Adrenal gland (tissue), 12 donors: Measurements from ENCODE around the gene SETBP1. TPM values are rescaled to one million over a fixed set of nuclear protein-coding genes. Genes with fewer than 3 reads are reported as not detected.

Experiments
- DNase-seq, 7 donors: peaks; one replicate each; pipeline ENCODE4 v3.0.0-alpha.2; 2019 to 2020
- H3K27ac ChIP-seq, 5 donors: fragments of 200-600 bp; sonication (generic) in 4 of 5; 1 replicate in 3 of 5; 2 replicates in 2 of 5; pipeline versions ENCODE4 v1.5.1 to v1.8.0; 2016 to 2020; ENCODE audit warnings: mild to moderate bottlenecking in 1 of 5
- H3K27me3 ChIP-seq: fragments of 200-600 bp; 2 replicates; pipeline ENCODE4 v1.8.0; 2021
- H3K36me3 ChIP-seq, 2 donors: fragments of 200-600 bp; replicated peaks in 1 of 2; 1 replicate in 1 of 2; 2 replicates in 1 of 2; pipeline versions ENCODE4 v1.5.1 to v1.8.0; 2018 to 2022
- H3K4me1 ChIP-seq, 2 donors: fragments of 200-600 bp; replicated peaks in 1 of 2; 1 replicate in 1 of 2; 2 replicates in 1 of 2; pipeline versions ENCODE4 v1.5.1 to v1.8.0; 2018 to 2021
- H3K4me3 ChIP-seq, 4 donors: fragments of 200-600 bp; sonication (generic) in 3 of 4; one replicate each; pipeline ENCODE4 v1.5.1; 2016 to 2018
- H3K9me3 ChIP-seq, 3 donors: fragments of 200-600 bp; sonication (generic) in 1 of 3; replicated peaks in 1 of 3; 1 replicate in 2 of 3; 2 replicates in 1 of 3; pipeline versions ENCODE4 v1.5.1 to v1.8.0; 2016 to 2021
- CTCF ChIP-seq, 6 experiments: fragments of 450-650 bp in 4 of 6; fragments of 200-600 bp in 2 of 6; sonication (generic) in 1 of 6; IDR thresholded peaks; 1 replicate in 5 of 6; 2 replicates in 1 of 6; pipeline versions ENCODE4 v1.5.1 to v1.8.0; 2016 to 2021; ENCODE audit warnings: antibody characterized with exemption in 6 of 6, mild to moderate bottlenecking in 2 of 6, moderate library complexity in 1 of 6
- POLR2A ChIP-seq, 2 donors: fragments of 450-650 bp; IDR thresholded peaks; one replicate each; pipeline ENCODE4 v1.6.1; 2017; ENCODE audit warnings: antibody characterized with exemption in 2 of 2, mild to moderate bottlenecking in 2 of 2, moderate library complexity in 1 of 2
- WGBS, 4 donors: extraction: QIAGEN DNeasy Blood & Tissue Kit in 2 of 4; methylation state at CpG; one replicate each; pipeline versions ENCODE4 v1.1.5 to v1.1.7; 2013 to 2017; 5-methylcytosine and 5-hydroxymethylcytosine counted together
- intact Hi-C, 2 donors: fragments of 100-400 bp; cut with DNase I; formaldehyde crosslinking; loops; one replicate each; pipeline versions ENCODE4 v1.14.1 to v1.15.0; 2022 to 2023
- polyA plus RNA-seq, 3 donors: library from polyadenylated mRNA; stranded (reverse); fragments of 200-250 nt in 2 of 3; fragments of 350-450 nt in 1 of 3; fragmentation: Illumina TruSeq in 1 of 3; extraction: RNeasy Lipid Tissue Mini Kit (QIAGEN cat#74804) in 1 of 3; gene quantifications; one replicate each; pipeline ENCODE4 v1.2.3, GENCODE V29; 2013 to 2014
- total RNA-seq, 9 donors: library from RNA; depleted of rRNA in 4 of 9; stranded (reverse); fragments of >200 nt in 4 of 9; fragments of 120-200 nt in 1 of 9; fragmentation: NEBNext Ultra II Directional in 1 of 9; extraction: Animal tissue kit (Norgen Biotek cat#: 25700) in 1 of 9; gene quantifications; one replicate each; pipeline versions ENCODE4 v1.1.0 to v1.2.4, GENCODE V29; 2013 to 2023
- donor health status: healthy with polysubstance abuse.
- donor health status: Bipolar disorder and iron deficiency.
- donor health status: DM: yes; HTN: yes; CAD: no.
- donor health status: DM: no; HTN: no; CAD: no.
- donor health status: DM: no; HTN: no; CAD: no.
- donor health status: DM: yes; HTN: yes; CAD: no.

SETBP1 gene
- total and polyA plus RNA-seq, 12 donors: 1.2 to 18.0 (median 9.4) TPM

- no peaks in the 10 kb centered on the region for H3K36me3 ChIP-seq
- no peak overlapping the region for H3K4me3 ChIP-seq
- no peak for DNase-seq
- H3K4me1 ChIP-seq: no peaks in the 10 kb centered on the region
- intact Hi-C loops: no loop called here
- TF ChIP-seq POLR2A (IDR thresholded peaks at IDR 0.05): no peak
- TF ChIP-seq CTCF (IDR thresholded peaks at IDR 0.05): no peak
- no peaks in the 10 kb centered on the region for H3K9me3 ChIP-seq
- H3K27ac ChIP-seq: no peak overlapping the region
- no peaks in the 10 kb centered on the region for H3K27me3 ChIP-seq
Measured at GRCh38 chr18:45109706-45110105, 429.0 kb downstream of the SETBP1 start.

GRCh38 chr18:45110577-45111501, 430.2 kb downstream of the SETBP1 start:
- Histone ChIP-seq H3K36me3 (no peaks in the 10 kb centered on the region), H3K27me3 (no peaks in the 10 kb centered on the region), H3K4me3 (no peak overlapping the region), H3K4me1 (no peaks in the 10 kb centered on the region), H3K27ac (no peak overlapping the region), H3K9me3 (no peaks in the 10 kb centered on the region)
- 75 to 80% (median 79%) methylated on average over 7 of the region's 7 CpGs for WGBS, 4 donors
- no peak for DNase-seq
- intact Hi-C loops: no loop called here
- TF ChIP-seq CTCF (IDR thresholded peaks at IDR 0.05): no peak
- no peak for TF ChIP-seq POLR2A (IDR thresholded peaks at IDR 0.05)

GRCh38 chr18:45111502-45111848, 430.8 kb downstream of the SETBP1 start:
- Histone ChIP-seq H3K36me3 (no peaks in the 10 kb centered on the region), H3K9me3 (no peaks in the 10 kb centered on the region), H3K4me3 (no peak overlapping the region), H3K27me3 (no peaks in the 10 kb centered on the region), H3K4me1 (no peaks in the 10 kb centered on the region), H3K27ac (no peak overlapping the region)
- WGBS, 4 donors: 63 to 85% (median 72%) methylated on average over 1 of the region's 1 CpG
- TF ChIP-seq CTCF (IDR thresholded peaks at IDR 0.05) (no peak), POLR2A (IDR thresholded peaks at IDR 0.05) (no peak)
- no peak for DNase-seq
- intact Hi-C loops: no loop called here

GRCh38 chr18:45112682-45113081, 432.0 kb downstream of the SETBP1 start:
- TF ChIP-seq CTCF (IDR thresholded peaks at IDR 0.05) (no peak), POLR2A (IDR thresholded peaks at IDR 0.05) (no peak)
- no peak overlapping the region for H3K4me3 ChIP-seq
- WGBS, 4 donors: 88 to 97% (median 91%) methylated on average over 1 of the region's 1 CpG
- intact Hi-C loops: no loop called here
- H3K4me1 ChIP-seq: no peaks in the 10 kb centered on the region
- no peaks in the 10 kb centered on the region for H3K27me3 ChIP-seq
- H3K36me3 ChIP-seq: no peaks in the 10 kb centered on the region
- no peaks in the 10 kb centered on the region for H3K9me3 ChIP-seq
- H3K27ac ChIP-seq: no peak overlapping the region
- no peak for DNase-seq
